ENCODE measurements around the gene CDCA4. TPM values are rescaled to one million over a fixed set of nuclear protein-coding genes. Genes with fewer than 3 reads are reported as not detected.
"Not testable (repeated sequence)": the region's sequence is repeated elsewhere in the genome, so short reads cannot be mapped to it uniquely, and the experiment has no call there.

Gene CDCA4
- total RNA-seq, 4 donors from 2014 or later: 5.7 to 8.5 (median 6.7) TPM

DNA sequence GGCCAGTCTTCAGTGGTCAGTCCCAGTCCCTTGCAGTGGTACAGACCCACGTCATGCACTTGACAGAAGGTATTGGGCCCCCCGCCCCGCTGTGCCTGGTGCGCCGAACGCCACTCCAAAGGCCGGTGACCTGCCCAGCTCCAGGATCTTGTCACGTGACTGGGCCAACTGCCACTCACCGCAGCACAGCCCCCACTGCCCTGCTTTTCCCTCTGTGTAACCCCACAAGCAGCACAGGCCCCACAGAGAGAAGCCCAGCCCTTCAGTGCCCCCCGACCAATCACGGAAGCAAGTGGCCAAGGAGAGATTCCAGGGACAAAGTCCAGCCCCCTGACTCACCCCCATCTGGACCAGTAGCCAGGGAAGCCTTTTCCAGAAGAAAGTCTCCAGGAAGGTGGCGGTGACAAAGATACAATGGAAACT, 43.8 kb upstream of the CDCA4 start:
- peak overlapping the region in 3 of 4 donors; percentile 52 to 86 (median 65) for H3K27ac ChIP-seq
- 45 to 55% methylated on average over 5 to 12 of the region's 12 CpGs for WGBS, 2 donors
- DNase-seq (ENCODE audit: low spot score in 2 of 2): no peak

DNA sequence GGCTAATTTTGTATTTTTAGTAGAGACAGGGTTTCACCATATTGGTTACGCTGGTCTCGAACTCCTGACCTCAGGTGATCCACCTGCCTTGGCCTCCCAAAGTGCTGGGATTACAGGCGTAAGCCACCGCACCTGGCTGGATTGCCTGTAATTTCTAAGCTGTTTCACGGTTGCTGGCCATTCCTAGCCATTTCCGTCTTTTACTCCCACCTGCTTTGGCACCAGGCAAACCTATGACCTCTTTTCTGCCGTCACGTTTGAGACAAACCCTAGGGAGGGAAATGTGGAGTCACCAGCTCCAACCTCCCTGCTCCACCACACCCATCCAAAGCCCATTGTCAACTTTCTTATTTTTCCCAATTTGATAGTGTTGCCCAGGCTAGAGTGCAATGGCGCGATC, 43.1 kb upstream of the CDCA4 start:
- peak overlapping the region in 3 of 4 donors; percentile 9 to 86 (median 52) for H3K27ac ChIP-seq

More for the DNA sequence above, 43.8 kb upstream of the CDCA4 start:
- Histone ChIP-seq H3K36me3 (no peaks in the 10 kb centered on the region), H3K27me3 (peaks cover 0 to 42% of the 10 kb centered on the region in 2 donors), H3K4me1 (peaks cover 0 to 29% (median 11%) of the 10 kb centered on the region in 4 donors), H3K4me3 (peak overlapping the region in 2 of 4 donors; percentile 36 to 39), H3K9me3 (no peaks in the 10 kb centered on the region)
- TF ChIP-seq, protein P1, sequence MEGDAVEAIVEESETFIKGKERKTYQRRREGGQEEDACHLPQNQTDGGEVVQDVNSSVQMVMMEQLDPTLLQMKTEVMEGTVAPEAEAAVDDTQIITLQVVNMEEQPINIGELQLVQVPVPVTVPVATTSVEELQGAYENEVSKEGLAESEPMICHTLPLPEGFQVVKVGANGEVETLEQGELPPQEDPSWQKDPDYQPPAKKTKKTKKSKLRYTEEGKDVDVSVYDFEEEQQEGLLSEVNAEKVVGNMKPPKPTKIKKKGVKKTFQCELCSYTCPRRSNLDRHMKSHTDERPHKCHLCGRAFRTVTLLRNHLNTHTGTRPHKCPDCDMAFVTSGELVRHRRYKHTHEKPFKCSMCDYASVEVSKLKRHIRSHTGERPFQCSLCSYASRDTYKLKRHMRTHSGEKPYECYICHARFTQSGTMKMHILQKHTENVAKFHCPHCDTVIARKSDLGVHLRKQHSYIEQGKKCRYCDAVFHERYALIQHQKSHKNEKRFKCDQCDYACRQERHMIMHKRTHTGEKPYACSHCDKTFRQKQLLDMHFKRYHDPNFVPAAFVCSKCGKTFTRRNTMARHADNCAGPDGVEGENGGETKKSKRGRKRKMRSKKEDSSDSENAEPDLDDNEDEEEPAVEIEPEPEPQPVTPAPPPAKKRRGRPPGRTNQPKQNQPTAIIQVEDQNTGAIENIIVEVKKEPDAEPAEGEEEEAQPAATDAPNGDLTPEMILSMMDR (IDR thresholded peaks at IDR 0.05): no peak
- TF ChIP-seq EP300 (IDR thresholded peaks at IDR 0.05) (no peak), POLR2A (IDR thresholded peaks at IDR 0.05) (no peak)

DNA sequence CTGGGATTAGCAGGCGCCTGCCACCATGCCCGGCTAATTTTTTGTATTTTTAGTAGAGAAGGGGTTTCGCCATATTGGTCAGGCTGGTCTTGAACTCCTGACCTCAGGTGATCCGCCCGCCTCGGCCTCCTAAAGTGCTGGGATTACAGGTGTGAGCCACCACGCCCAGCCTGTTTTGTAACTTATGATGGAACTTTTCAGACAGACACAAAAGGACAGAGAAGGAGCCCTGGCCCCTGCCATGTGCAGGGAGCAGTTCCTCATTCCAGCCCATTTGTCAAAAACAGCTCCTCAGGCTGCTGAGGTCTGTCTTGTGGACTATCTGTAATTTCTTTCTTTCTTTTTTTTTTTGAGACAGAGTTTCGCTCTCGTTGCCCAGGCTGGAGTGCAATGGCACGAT, 42.6 kb upstream of the CDCA4 start:
- DNase-seq (ENCODE audit: low spot score in 2 of 2); H3K9me3 ChIP-seq; H3K4me3 ChIP-seq; H3K36me3 ChIP-seq: not testable (repeated sequence)
- H3K4me1 ChIP-seq: peaks cover 0 to 41% (median 20%) of the 10 kb centered on the region in 4 donors
- H3K27ac ChIP-seq: peak overlapping the region in 1 of 4 donors; percentile 1
- 81 to 85% methylated on average over 10 of the region's 10 CpGs for WGBS, 2 donors
- H3K27me3 ChIP-seq: peaks cover 0 to 37% of the 10 kb centered on the region in 2 donors

More for the DNA sequence above, 43.1 kb upstream of the CDCA4 start:
- Histone ChIP-seq H3K4me1 (peaks cover 0 to 37% (median 16%) of the 10 kb centered on the region in 4 donors), H3K4me3 (peak overlapping the region in 2 of 4 donors; percentile 36 to 39), H3K9me3 (no peaks in the 10 kb centered on the region), H3K36me3 (no peaks in the 10 kb centered on the region), H3K27me3 (peaks cover 0 to 37% of the 10 kb centered on the region in 2 donors)
- TF ChIP-seq, protein P1 (IDR thresholded peaks at IDR 0.05): no peak
- TF ChIP-seq EP300 (IDR thresholded peaks at IDR 0.05) (no peak), POLR2A (IDR thresholded peaks at IDR 0.05) (no peak)
- WGBS, 2 donors: 87 to 89% methylated on average over 10 of the region's 10 CpGs
- DNase-seq (ENCODE audit: low spot score in 2 of 2): no peak

DNA sequence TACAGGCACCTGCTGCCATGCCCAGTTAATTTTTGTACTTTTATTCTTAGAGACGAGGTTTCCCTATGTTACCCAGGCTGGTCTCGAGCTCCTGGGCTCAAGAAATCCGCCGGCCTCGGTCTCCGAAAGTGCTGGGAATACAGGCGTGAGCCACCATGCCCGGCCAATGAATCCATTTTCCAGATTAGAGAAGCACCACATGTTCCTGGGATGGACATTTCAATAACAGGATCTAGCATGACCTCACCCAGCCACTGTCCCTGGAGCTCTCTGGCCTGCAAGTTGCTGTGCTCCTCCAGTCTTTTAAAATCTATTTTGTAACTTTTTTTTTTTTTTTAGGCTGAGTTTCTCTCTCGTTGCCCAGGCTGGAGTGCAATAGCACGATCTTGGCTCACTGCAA, 42.2 kb upstream of the CDCA4 start:
- WGBS, 2 donors: 77 to 80% methylated on average over 10 of the region's 10 CpGs
- Histone ChIP-seq H3K4me1 (peaks cover 0 to 41% (median 21%) of the 10 kb centered on the region in 4 donors), H3K36me3 (no peaks in the 10 kb centered on the region), H3K9me3 (no peaks in the 10 kb centered on the region), H3K27ac (peak overlapping the region in 2 of 4 donors; percentile 1 to 29), H3K4me3 (no peak overlapping the region), H3K27me3 (peaks cover 0 to 37% of the 10 kb centered on the region in 2 donors)
- DNase-seq (ENCODE audit: low spot score in 2 of 2): no peak
- TF ChIP-seq POLR2A (IDR thresholded peaks at IDR 0.05) (peak in 1 of 2 donors; percentile 22), EP300 (IDR thresholded peaks at IDR 0.05) (no peak)

DNA sequence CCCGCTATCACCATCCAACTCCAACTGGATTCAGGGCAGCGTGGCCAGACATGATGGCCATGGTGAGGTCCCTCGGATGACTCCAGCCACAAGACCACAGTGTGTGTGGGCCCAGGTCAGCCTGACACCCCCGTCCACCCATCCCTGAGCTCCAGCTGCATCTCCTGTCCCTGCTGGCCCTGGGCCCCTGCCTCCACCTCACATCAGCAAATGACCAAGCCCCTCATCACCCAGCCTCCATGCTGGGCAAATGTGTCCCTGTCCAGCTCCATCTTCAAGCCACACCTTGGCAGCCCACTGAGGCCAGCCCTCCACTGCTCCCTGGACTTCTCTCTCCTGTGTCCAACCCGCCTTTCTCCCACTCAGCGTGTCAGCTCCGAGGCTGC, 41.2 kb upstream of the CDCA4 start:
- peaks cover 0 to 41% (median 21%) of the 10 kb centered on the region in 4 donors for H3K4me1 ChIP-seq
- H3K36me3 ChIP-seq: no peaks in the 10 kb centered on the region
- H3K4me3 ChIP-seq: peak overlapping the region in 2 of 4 donors; percentile 17 to 18
- no peak for DNase-seq (ENCODE audit: low spot score in 2 of 2)
- no peaks in the 10 kb centered on the region for H3K9me3 ChIP-seq
- TF ChIP-seq POLR2A (IDR thresholded peaks at IDR 0.05) (no peak), EP300 (IDR thresholded peaks at IDR 0.05) (no peak)
- TF ChIP-seq, protein P1 (IDR thresholded peaks at IDR 0.05): no peak
- peak overlapping the region in 2 of 4 donors; percentile 61 to 74 for H3K27ac ChIP-seq
- peaks cover 0 to 27% of the 10 kb centered on the region in 2 donors for H3K27me3 ChIP-seq
- WGBS, 2 donors: 81 to 90% methylated on average over 7 of the region's 7 CpGs

DNA sequence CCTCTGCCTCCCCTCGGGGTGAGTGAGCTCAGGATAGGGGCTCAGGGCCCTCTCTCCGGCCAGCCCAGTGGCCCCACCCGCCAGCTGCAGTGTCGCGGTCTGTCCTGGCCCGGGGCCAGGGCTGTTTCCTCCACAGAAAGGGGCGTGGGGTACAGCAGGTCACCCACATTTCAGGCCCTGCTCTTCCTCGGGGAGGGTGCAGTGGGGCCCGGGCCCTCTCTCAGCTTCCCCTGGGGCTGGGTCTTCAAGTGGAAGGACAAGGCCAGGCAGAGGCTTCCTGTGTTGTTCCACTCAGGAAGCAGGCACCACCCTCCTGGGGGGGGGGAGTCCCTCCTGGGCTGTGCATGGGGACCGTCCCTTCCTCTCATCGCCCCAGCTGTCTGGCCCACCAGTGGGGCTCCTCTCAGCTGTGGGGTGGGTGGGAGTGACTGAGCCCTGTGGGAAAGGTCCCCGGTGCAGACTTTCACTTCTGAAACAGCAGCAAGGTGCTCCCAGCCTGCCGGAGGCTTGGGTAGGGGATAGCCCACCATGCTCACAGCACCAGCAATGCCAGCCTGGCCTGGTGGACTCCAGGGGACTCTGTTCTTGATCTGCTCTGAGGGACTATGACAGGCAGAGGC, 40.7 kb upstream of the CDCA4 start:
- H3K27ac ChIP-seq: peak overlapping the region in 3 of 4 donors; percentile 61 to 74 (median 73)
- H3K4me3 ChIP-seq: peak overlapping the region in 2 of 4 donors; percentile 17 to 18
- peaks cover 0 to 37% (median 21%) of the 10 kb centered on the region in 4 donors for H3K4me1 ChIP-seq
- H3K36me3 ChIP-seq: no peaks in the 10 kb centered on the region
- DNase-seq (ENCODE audit: low spot score in 2 of 2): no peak
- TF ChIP-seq, protein P1 (IDR thresholded peaks at IDR 0.05): no peak
- no peak for TF ChIP-seq EP300 (IDR thresholded peaks at IDR 0.05)
- no peak for TF ChIP-seq POLR2A (IDR thresholded peaks at IDR 0.05)
- 21 to 34% methylated on average over 10 to 11 of the region's 13 CpGs for WGBS, 2 donors
- peaks cover 0 to 23% of the 10 kb centered on the region in 2 donors for H3K27me3 ChIP-seq
- H3K9me3 ChIP-seq: no peaks in the 10 kb centered on the region

Measured in tibial nerve (tissue), 4 donors.